ENCODE results near the gene ETV2.

Gene ETV2

GRCh38 chr19:35609851-35610353 lies 31.6 kb upstream of the ETV2 start:
- peak overlapping the region; percentile 20; the same call in 1 of the 2 replicates for H3K27ac ChIP-seq (replicated peaks)
- DNase-seq (ENCODE audit: low read depth in 1 of 2, low spot score in 1 of 2): peak in 1 of 2 experiments; percentile 68
- TF ChIP-seq POLR2AphosphoS5 (IDR thresholded peaks at IDR 0.05; ENCODE audit: low read depth): no peak
- TF ChIP-seq REST (IDR thresholded peaks at IDR 0.05; ENCODE audit: insufficient replicate concordance, low read depth): no peak
- no peak for TF ChIP-seq CTCF (IDR thresholded peaks at IDR 0.05; ENCODE audit: insufficient read depth, low read length)
- TF ChIP-seq GABPA (IDR thresholded peaks at IDR 0.05; ENCODE audit: low read depth): no peak
- no peak for TF ChIP-seq SPI1 (IDR thresholded peaks at IDR 0.05; ENCODE audit: borderline replicate concordance, low read depth)

GRCh38 chr19:35612224-35612558 lies 29.4 kb upstream of the ETV2 start:
- Histone ChIP-seq H3K27ac (replicated peaks) (no peak overlapping the region), H3K4me3 (replicated peaks; ENCODE audit: insufficient read depth, low read length) (peak overlapping the region; percentile 74), H3K27me3 (ENCODE audit: insufficient read depth, poor library complexity, severe bottlenecking) (no peaks in the 10 kb centered on the region)
- TF ChIP-seq POLR2AphosphoS5 (IDR thresholded peaks at IDR 0.05; ENCODE audit: low read depth) (no peak), CTCF (IDR thresholded peaks at IDR 0.05; ENCODE audit: insufficient read depth, low read length) (no peak), SPI1 (IDR thresholded peaks at IDR 0.05; ENCODE audit: borderline replicate concordance, low read depth) (no peak), REST (IDR thresholded peaks at IDR 0.05; ENCODE audit: insufficient replicate concordance, low read depth) (no peak), GABPA (IDR thresholded peaks at IDR 0.05; ENCODE audit: low read depth) (no peak)
- DNase-seq (ENCODE audit: low read depth in 1 of 2, low spot score in 1 of 2): no peak

More at GRCh38 chr19:35609851-35610353, 31.6 kb upstream of the ETV2 start:
- Histone ChIP-seq H3K4me3 (replicated peaks; ENCODE audit: insufficient read depth, low read length) (no peak overlapping the region), H3K27me3 (ENCODE audit: insufficient read depth, poor library complexity, severe bottlenecking) (no peaks in the 10 kb centered on the region)

DNA sequence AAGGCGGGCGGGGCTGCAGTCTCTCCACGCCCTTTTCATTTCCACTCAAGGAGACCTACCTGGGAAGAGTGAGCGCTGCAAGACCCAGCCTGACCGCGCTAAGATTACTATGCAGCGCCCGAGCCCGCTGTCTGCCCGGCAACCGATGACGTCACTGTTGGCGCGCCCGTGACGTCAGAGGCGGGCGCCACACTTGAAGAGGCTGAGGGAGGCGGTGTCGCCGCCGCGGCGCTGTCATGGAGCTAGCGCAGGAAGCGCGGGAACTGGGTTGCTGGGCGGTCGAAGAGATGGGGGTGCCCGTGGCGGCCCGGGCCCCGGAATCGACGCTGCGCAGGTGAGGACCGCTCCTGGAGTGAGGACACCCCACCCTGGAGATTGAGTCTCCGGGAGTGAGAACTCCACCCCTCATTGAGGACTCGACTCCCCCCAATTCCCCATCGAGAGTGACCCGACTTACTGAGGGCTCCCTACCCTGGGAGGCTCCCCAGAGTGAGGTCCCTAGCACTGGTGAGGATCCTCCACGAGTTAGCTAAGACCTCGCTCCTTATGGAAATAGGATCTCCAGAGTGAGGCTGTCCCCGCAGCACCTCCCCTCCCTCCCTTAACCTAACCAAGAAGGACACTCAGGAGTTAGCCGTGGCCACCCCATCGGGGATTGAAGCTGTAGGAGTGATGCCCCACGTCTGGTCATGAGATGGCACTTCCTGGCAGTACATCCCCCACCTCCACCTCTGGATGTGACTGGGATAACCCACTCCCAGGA lies 28.8 kb upstream of the ETV2 start, which contains the start of gene HAUS5:
Gene HAUS5, plus strand, starts transcription at position 177 of the 763 bp plus-strand sequence. Its CDS starts 60 bp downstream, at position 237.
- Histone ChIP-seq H3K27me3 (ENCODE audit: insufficient read depth, poor library complexity, severe bottlenecking) (no peaks in the 10 kb centered on the region), H3K27ac (replicated peaks) (peak within 1 kb of the TSS; percentile 78), H3K4me3 (replicated peaks; ENCODE audit: insufficient read depth, low read length) (peak within 1 kb of the TSS; percentile 74)
- TF ChIP-seq POLR2AphosphoS5 (IDR thresholded peaks at IDR 0.05; ENCODE audit: low read depth): peak; percentile 83
- TF ChIP-seq GABPA (IDR thresholded peaks at IDR 0.05; ENCODE audit: low read depth): no peak
- peak; percentile 25 for TF ChIP-seq REST (IDR thresholded peaks at IDR 0.05; ENCODE audit: insufficient replicate concordance, low read depth)
- DNase-seq (ENCODE audit: low read depth in 1 of 2, low spot score in 1 of 2): peak; percentile 86 to 93
